AG10803 (cell line): ENCODE measurements around the gene JARID2.

Experiments used
- DNase-seq: peaks from one replicate; pipeline ENCODE4 v3.0.0; 2010; ENCODE audit warnings: low read depth
- H3K4me3 ChIP-seq: 2 replicates; pipeline ENCODE4 v1.5.1; 2011; ENCODE audit warnings: mild to moderate bottlenecking, low read length, control low read depth
- CTCF ChIP-seq: conservative IDR thresholded peaks from 2 replicates; pipeline ENCODE4 v1.5.1; 2011; ENCODE audit warnings: mild to moderate bottlenecking, low read length, control low read depth, inconsistent platforms

The JARID2 gene

GRCh38 chr6:15460110-15460727 lies 214.3 kb downstream of the JARID2 start:
- TF ChIP-seq CTCF: no peak
- H3K4me3 ChIP-seq: no peak overlapping the region
- DNase-seq: peak; percentile 26

DNA sequence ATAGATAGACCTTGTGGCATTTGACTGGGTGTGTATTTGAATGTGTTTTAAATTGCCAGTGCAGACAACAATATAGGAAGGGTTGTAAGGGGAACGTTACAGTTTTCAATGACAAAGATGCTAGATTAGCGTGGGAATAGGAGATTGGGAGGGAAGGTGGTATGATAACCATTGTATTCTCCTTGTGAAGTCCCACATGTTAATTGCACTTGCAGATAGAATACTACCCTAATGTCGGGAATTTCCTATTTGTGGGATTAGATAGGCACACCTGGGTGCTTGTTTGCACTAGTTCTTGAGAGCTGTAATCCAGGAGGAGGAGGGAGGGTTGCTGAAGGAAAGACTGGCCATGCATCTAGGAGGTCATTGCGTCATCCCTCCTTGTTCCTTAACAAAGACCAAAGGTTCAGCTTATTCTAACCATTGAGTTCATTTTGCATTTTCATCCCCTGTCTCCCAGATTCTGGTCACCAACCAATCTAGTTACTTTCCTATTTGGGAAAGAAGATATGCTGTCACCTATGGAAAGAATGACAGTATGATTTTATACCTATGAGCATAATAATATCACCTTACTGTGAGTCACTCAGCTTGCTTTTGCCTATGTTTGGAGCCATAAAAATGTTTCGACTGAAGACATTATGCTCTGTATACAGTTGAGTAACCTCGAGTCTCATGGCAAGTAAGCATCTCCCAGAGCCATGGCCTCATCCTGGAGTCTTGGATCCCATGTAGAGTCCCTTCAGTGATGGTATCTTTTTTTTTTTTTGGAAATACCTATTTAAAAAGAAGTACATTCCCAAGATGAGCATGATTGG lies 215.5 kb downstream of the JARID2 start:
- H3K4me3 ChIP-seq: no peak overlapping the region
- no peak for DNase-seq

DNA sequence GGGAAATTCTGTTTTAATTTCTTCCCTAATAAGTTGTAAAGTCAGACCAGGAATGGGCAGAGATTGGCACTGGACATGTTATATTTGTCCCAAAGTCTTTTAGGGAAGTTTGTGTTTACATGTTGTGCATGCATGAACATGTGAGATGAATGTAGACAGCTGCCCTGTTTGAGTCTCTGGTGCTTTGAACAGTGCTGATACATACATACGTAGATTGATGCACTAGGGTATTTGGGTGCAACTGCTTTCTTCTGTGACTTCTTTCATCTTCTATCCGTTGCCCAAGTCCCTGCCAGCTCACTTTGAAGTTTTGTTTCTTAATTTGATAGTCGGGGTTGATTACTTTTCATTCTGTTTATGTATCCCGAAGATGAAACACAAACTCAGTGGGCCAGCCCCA lies 216.4 kb downstream of the JARID2 start:
- no peak for DNase-seq
- TF ChIP-seq CTCF: no peak
- H3K4me3 ChIP-seq: no peak overlapping the region

More for the DNA sequence above, 215.5 kb downstream of the JARID2 start:
- no peak for TF ChIP-seq CTCF

DNA sequence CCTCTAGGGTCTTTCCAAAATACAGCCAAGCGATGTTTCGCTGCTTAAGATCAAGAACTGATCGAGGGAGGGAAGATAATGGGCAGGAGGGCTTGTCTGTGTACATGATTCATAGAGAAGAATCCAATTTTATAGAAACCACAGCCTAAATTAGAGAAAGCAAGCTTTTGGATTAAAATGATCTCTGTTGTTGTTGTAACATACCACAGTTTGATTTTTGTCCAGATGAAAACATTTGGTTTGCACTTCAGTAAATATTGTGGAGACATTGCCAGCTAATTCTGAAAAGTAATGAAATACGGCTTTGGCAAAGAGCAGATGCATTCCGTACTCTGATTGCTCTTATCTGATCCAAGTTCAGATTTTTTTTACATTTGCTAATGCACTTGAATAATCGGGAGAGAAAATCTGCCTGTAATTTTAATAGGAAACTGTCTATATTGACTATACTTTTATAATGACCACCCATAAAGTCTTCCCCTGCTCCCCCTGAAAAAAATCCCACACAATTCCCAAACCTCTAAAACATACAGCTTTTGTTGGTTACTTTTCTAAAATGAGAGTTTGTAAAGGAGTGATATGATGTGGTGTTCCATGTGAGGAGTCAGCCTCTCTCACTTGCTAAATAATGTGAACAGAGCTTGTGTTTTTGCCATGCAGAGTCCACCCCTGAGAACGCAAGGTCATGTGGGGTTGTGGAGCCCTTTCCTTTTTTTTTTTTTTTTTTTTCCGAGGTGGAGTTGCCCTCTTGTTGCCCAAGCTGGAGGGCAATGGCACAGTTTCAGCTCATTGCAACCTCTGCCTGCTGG lies 217.1 kb downstream of the JARID2 start:
- DNase-seq: peak; percentile 71
- TF ChIP-seq CTCF: no peak
- H3K4me3 ChIP-seq: no peak overlapping the region

DNA sequence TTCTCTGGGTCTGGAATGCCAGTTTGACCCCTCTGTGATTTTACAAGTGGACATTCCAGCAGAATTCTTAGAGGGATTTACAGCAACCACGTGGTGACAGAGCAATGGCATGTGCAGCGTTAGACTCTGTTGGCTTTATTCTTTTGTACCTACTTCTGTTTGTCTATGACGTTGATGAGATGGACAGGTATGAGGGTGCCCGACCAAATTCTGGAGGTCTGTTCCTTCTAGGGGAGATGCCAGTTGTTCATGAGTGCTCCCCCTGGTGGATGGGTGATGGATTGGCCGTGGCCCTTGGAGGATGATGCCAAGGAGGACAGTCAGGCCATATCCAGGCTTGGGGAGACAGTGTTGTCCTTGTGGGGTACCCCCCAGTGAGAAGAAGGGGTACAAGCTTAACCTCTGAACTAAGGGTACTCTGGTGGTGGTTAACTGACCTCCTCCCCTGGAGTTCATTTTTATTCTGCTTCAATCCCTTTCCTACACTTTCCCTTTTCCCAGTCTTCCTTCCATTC lies 218.4 kb downstream of the JARID2 start:
- peak; percentile 53 for TF ChIP-seq CTCF
- DNase-seq: peak; percentile 17
- no peak overlapping the region for H3K4me3 ChIP-seq

DNA sequence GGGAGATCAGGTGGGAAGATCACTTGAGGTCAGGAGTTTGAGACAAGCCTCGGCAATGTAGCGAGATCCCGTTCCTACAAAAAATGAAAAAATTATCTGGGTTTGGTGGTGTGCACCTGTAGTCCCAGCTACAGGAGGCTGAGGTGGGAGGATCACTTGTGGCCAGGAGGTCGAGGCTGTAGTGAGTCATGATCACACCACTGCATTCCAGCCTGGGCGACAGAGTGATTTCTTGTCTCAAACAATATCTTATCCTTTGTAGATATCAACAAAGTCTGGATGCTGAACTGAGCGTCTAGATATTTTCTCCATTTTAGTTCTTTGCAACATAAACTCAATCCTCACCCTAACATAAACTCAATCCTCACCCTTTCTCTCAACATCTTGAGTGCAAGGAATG lies 219.3 kb downstream of the JARID2 start:
- no peak overlapping the region for H3K4me3 ChIP-seq
- no peak for DNase-seq
- TF ChIP-seq CTCF: no peak
